ENCODE results near the gene CCSER2. TPM values are rescaled to one million over a fixed set of nuclear protein-coding genes. Genes with fewer than 3 reads are reported as not detected.

Gene CCSER2
- total RNA-seq, 2 donors from 2014 or later, result 39.0 to 60.6 TPM

GRCh38 chr10:84452003-84452402, 123.6 kb downstream of the CCSER2 start:
- TF ChIP-seq CTCF (IDR thresholded peaks at IDR 0.05), result no peak
- H3K4me3 ChIP-seq, result no peak overlapping the region
- ATAC-seq (ENCODE audit: insufficient number of reproducible peaks, low FRiP score, low read depth) (no peak), DNase-seq (ENCODE audit: low spot score) (no peak)
- no peaks in the 10 kb centered on the region for H3K9me3 ChIP-seq
- H3K36me3 ChIP-seq, result no peaks in the 10 kb centered on the region
- no peak overlapping the region for H3K27ac ChIP-seq
- no peaks in the 10 kb centered on the region for H3K4me1 ChIP-seq (ENCODE audit: control insufficient read depth in 1 of 2, low read depth in 2 of 2)
- H3K27me3 ChIP-seq (replicated peaks; ENCODE audit: insufficient read depth), result no peaks in the 10 kb centered on the region

GRCh38 chr10:84453303-84453702, 124.9 kb downstream of the CCSER2 start:
- Histone ChIP-seq H3K4me3 (no peak overlapping the region), H3K27ac (no peak overlapping the region), H3K27me3 (replicated peaks; ENCODE audit: insufficient read depth) (no peaks in the 10 kb centered on the region), H3K4me1 (ENCODE audit: control insufficient read depth in 1 of 2, low read depth in 2 of 2) (no peaks in the 10 kb centered on the region), H3K36me3 (no peaks in the 10 kb centered on the region), H3K9me3 (no peaks in the 10 kb centered on the region)
- TF ChIP-seq CTCF (IDR thresholded peaks at IDR 0.05), result no peak
- ATAC-seq (ENCODE audit: insufficient number of reproducible peaks, low FRiP score, low read depth) (no peak), DNase-seq (ENCODE audit: low spot score) (no peak)

- H3K27ac ChIP-seq, result no peak overlapping the region
- H3K9me3 ChIP-seq, result peaks cover 5% of the 10 kb centered on the region
- ATAC-seq (ENCODE audit: insufficient number of reproducible peaks, low FRiP score, low read depth) (no peak), DNase-seq (ENCODE audit: low spot score) (no peak)
- no peaks in the 10 kb centered on the region for H3K4me1 ChIP-seq (ENCODE audit: control insufficient read depth in 1 of 2, low read depth in 2 of 2)
- no peak overlapping the region for H3K4me3 ChIP-seq
- H3K27me3 ChIP-seq (replicated peaks; ENCODE audit: insufficient read depth), result no peaks in the 10 kb centered on the region
- TF ChIP-seq CTCF (IDR thresholded peaks at IDR 0.05), result no peak
- H3K36me3 ChIP-seq, result no peaks in the 10 kb centered on the region
Measured at GRCh38 chr10:84456126-84456525, 127.7 kb downstream of the CCSER2 start.

- no peak for ATAC-seq (ENCODE audit: insufficient number of reproducible peaks, low FRiP score, low read depth)
- DNase-seq (ENCODE audit: low spot score), result no peak
- H3K9me3 ChIP-seq, result peaks cover 5% of the 10 kb centered on the region
- no peaks in the 10 kb centered on the region for H3K4me1 ChIP-seq (ENCODE audit: control insufficient read depth in 1 of 2, low read depth in 2 of 2)
- H3K27me3 ChIP-seq (replicated peaks; ENCODE audit: insufficient read depth), result no peaks in the 10 kb centered on the region
- no peak overlapping the region for H3K27ac ChIP-seq
- H3K4me3 ChIP-seq, result no peak overlapping the region
- no peak for TF ChIP-seq CTCF (IDR thresholded peaks at IDR 0.05)
- H3K36me3 ChIP-seq, result no peaks in the 10 kb centered on the region
Measured at GRCh38 chr10:84460520-84460919, 132.1 kb downstream of the CCSER2 start.

GRCh38 chr10:84469470-84469869, 141.1 kb downstream of the CCSER2 start:
- DNase-seq (ENCODE audit: low spot score), result no peak

More at GRCh38 chr10:84469470-84469869, 141.1 kb downstream of the CCSER2 start:
- no peak for ATAC-seq (ENCODE audit: insufficient number of reproducible peaks, low FRiP score, low read depth)
- Histone ChIP-seq H3K27ac (no peak overlapping the region), H3K36me3 (peaks cover 6% of the 10 kb centered on the region), H3K4me3 (no peak overlapping the region), H3K27me3 (replicated peaks; ENCODE audit: insufficient read depth) (no peaks in the 10 kb centered on the region), H3K9me3 (no peaks in the 10 kb centered on the region), H3K4me1 (ENCODE audit: control insufficient read depth in 1 of 2, low read depth in 2 of 2) (peaks cover 0 to 5% of the 10 kb centered on the region in 2 donors)
- no peak for TF ChIP-seq CTCF (IDR thresholded peaks at IDR 0.05)
